GM23338 (cell line): Measurements from ENCODE around the gene ZMPSTE24. TPM values are rescaled to one million over a fixed set of nuclear protein-coding genes. Genes with fewer than 3 reads are reported as not detected.
A peak's percentile ranks its signal among the peaks of the same experiment; 100 is the strongest.

ENCODE experiments used
- ATAC-seq: fragments of 200-7000 bp; cut with Tn5 transposase; 3 replicates; pipeline ENCODE4 v1.9.1; 2020
- DNase-seq: peaks from one replicate; pipeline ENCODE4 v3.0.0-alpha.2; 2015; ENCODE audit warnings: low spot score
- H2AFZ ChIP-seq: fragments of 200-600 bp; sonication (generic); 2 replicates; pipeline ENCODE4 v1.8.0; 2016; ENCODE audit warnings: antibody characterized with exemption, mild to moderate bottlenecking, moderate library complexity
- H3F3A ChIP-seq: fragments of 200-600 bp; sonication (generic); replicated peaks from 2 replicates; pipeline ENCODE4 v1.8.0; 2017; ENCODE audit warnings: antibody characterized with exemption, mixed run types, low read depth
- H3K27ac ChIP-seq: fragments of 200-600 bp; sonication (generic); 2 replicates; pipeline ENCODE4 v1.6.1; 2016; ENCODE audit warnings: low read depth
- H3K27me3 ChIP-seq: fragments of 200-600 bp; sonication (generic); 2 replicates; pipeline ENCODE4 v1.8.0; 2016; ENCODE audit warnings: mild to moderate bottlenecking, mixed run types, moderate library complexity; ENCODE audit not compliant: insufficient read depth
- H3K36me3 ChIP-seq: fragments of 200-600 bp; sonication (generic); 2 replicates; pipeline ENCODE4 v1.8.0; 2016; ENCODE audit warnings: mild to moderate bottlenecking; ENCODE audit not compliant: insufficient read depth
- H3K4me1 ChIP-seq: fragments of 200-600 bp; sonication (generic); 2 replicates; pipeline ENCODE4 v1.8.0; 2016; ENCODE audit warnings: mild to moderate bottlenecking, moderate library complexity; ENCODE audit not compliant: insufficient read depth
- H3K4me2 ChIP-seq: fragments of 200-600 bp; sonication (generic); 2 replicates; pipeline ENCODE4 v1.7.1; 2017; ENCODE audit warnings: mixed run types
- H3K4me3 ChIP-seq: fragments of 200-600 bp; sonication (generic); 2 replicates; pipeline ENCODE4 v1.6.1; 2016; ENCODE audit warnings: mixed run types
- H3K79me2 ChIP-seq: fragments of 200-600 bp; sonication (generic); replicated peaks from 2 replicates; pipeline ENCODE4 v1.8.0; 2017; ENCODE audit warnings: mild to moderate bottlenecking; ENCODE audit not compliant: insufficient read depth
- H3K9me2 ChIP-seq: fragments of 200-600 bp; sonication (generic); 2 replicates; pipeline ENCODE4 v1.8.0; 2017; ENCODE audit not compliant: insufficient read depth
- H4K20me1 ChIP-seq: fragments of 200-600 bp; sonication (generic); replicated peaks from 2 replicates; pipeline ENCODE4 v1.8.0; 2017; ENCODE audit warnings: mild to moderate bottlenecking; ENCODE audit not compliant: insufficient read depth
- H3K27ac Mint-ChIP-seq: 2 replicates; pipeline ENCODE4 v1.8.0; 2020; ENCODE audit warnings: inconsistent platforms, mild to moderate bottlenecking, moderate library complexity, mixed read lengths
- H3K27me3 Mint-ChIP-seq: 3 replicates; pipeline ENCODE4 v1.8.0; 2022; ENCODE audit warnings: low read depth, mild to moderate bottlenecking, moderate library complexity, mixed read lengths, inconsistent platforms; ENCODE audit not compliant: insufficient read depth, poor library complexity
- H3K36me3 Mint-ChIP-seq: 3 replicates; pipeline ENCODE4 v1.8.0; 2021; ENCODE audit warnings: low read depth, mild to moderate bottlenecking, inconsistent platforms, moderate library complexity, mixed read lengths
- H3K4me1 Mint-ChIP-seq: 3 replicates; pipeline ENCODE4 v1.8.0; 2020; ENCODE audit warnings: mild to moderate bottlenecking, inconsistent platforms, mixed read lengths
- H3K4me3 Mint-ChIP-seq: 3 replicates; pipeline ENCODE4 v1.8.0; 2021; ENCODE audit warnings: moderate library complexity, mild to moderate bottlenecking, inconsistent platforms, mixed read lengths
- H3K9me3 Mint-ChIP-seq: 3 replicates; pipeline ENCODE4 v1.8.0; 2020; ENCODE audit warnings: moderate library complexity, mild to moderate bottlenecking, inconsistent platforms, mixed read lengths
- CREB1 ChIP-seq: fragments of 250-450 bp; sonication (Bioruptor Pico); IDR thresholded peaks from 2 replicates; pipeline ENCODE4 v1.5.0; 2020; ENCODE audit warnings: low read depth, mild to moderate bottlenecking, moderate library complexity
- EZH2 ChIP-seq: fragments of 200-600 bp; sonication (generic); IDR thresholded peaks from one replicate; pipeline ENCODE4 v1.8.0; 2017; ENCODE audit warnings: antibody characterized with exemption, mild to moderate bottlenecking, low read depth; ENCODE audit not compliant: unreplicated experiment
- EZH2phosphoT487 ChIP-seq: fragments of 200-600 bp; sonication (generic); IDR thresholded peaks from one replicate; pipeline ENCODE4 v1.8.1; 2018; ENCODE audit warnings: antibody characterized with exemption; ENCODE audit not compliant: unreplicated experiment
- POLR2AphosphoS5 ChIP-seq: IDR thresholded peaks from 2 replicates; pipeline ENCODE4 v1.6.1; 2016; ENCODE audit warnings: antibody characterized with exemption, low read depth
- ZNF114 ChIP-seq: fragments of 250-450 bp; sonication (Bioruptor Pico); IDR thresholded peaks from 2 replicates; pipeline ENCODE4 v1.5.0; 2020; ENCODE audit warnings: mild to moderate bottlenecking, moderate library complexity
- polyA plus RNA-seq: library from polyadenylated mRNA; unstranded; fragments of >200 nt; fragmentation: Nextera tagmentation; extraction: Ambion mirVana; gene quantifications from 2 replicates; pipeline ENCODE4 v1.2.1, GENCODE V29; 2016
- total RNA-seq: library from RNA; depleted of rRNA; stranded (reverse); fragments of >200 nt; shearing (Covaris generic); gene quantifications from 2 replicates; pipeline ENCODE4 v1.2.3, GENCODE V29; 2014
- TF ChIP-seq, protein P1 (sequence below): IDR thresholded peaks from 2 replicates; pipeline ENCODE4 v1.6.1; 2016; ENCODE audit warnings: antibody characterized with exemption
- TF ChIP-seq, protein P2 (sequence below): fragments of 250-450 bp; sonication (Bioruptor Pico); IDR thresholded peaks from 2 replicates; pipeline ENCODE4 v1.5.0; 2020; ENCODE audit warnings: mild to moderate bottlenecking, moderate library complexity

ZMPSTE24 gene
- total and polyA plus RNA-seq, 2 experiments from 2014 or later, result 23.1 to 51.2 TPM

- Histone ChIP-seq H3K27ac (no peak within 1 kb of the TSS), H3K4me2 (peak within 1 kb of the TSS; percentile 92), H3K79me2 (no peaks in the 10 kb centered on the region), H2AFZ (peak within 1 kb of the TSS; percentile 97), H4K20me1 (no peaks in the 10 kb centered on the region), H3K36me3 (no peaks in the 10 kb centered on the region), H3K27me3 (peaks cover 76% of the 10 kb centered on the region), H3K9me2 (no peaks in the 10 kb centered on the region), H3K4me1 (peaks cover 19% of the 10 kb centered on the region), H3K4me3 (peak within 1 kb of the TSS; percentile 72), H3F3A (no peaks in the 10 kb centered on the region)
- Mint-ChIP-seq H3K9me3 (no peaks in the 10 kb centered on the region), H3K36me3 (no peaks in the 10 kb centered on the region; the same call in 2 of the 3 replicates), H3K4me1 (peaks cover 20% of the 10 kb centered on the region), H3K4me3 (peak within 1 kb of the TSS; percentile 72), H3K27ac (no peak within 1 kb of the TSS), H3K27me3 (peaks cover 51% of the 10 kb centered on the region)
- DNase-seq (peak; percentile 55), ATAC-seq (peak; percentile 22)
- TF ChIP-seq CREB1 (CRISPR knock-in tag) (no peak), EZH2 (peak; percentile 37)
Measured at GRCh38 chr1:40316595-40317393, 58.8 kb downstream of the ZMPSTE24 start, which contains the start of gene COL9A2. Gene COL9A2, minus strand, starts transcription at chr1:40317286. Its CDS starts 89 bp downstream, at chr1:40317197.

- Histone ChIP-seq H3K79me2 (no peaks in the 10 kb centered on the region), H3K4me1 (peaks cover 19% of the 10 kb centered on the region), H3K27me3 (peaks cover 72% of the 10 kb centered on the region), H3K4me2 (peak overlapping the region; percentile 92), H4K20me1 (no peaks in the 10 kb centered on the region), H3K36me3 (no peaks in the 10 kb centered on the region), H2AFZ (peak overlapping the region; percentile 97), H3K27ac (no peak overlapping the region), H3K4me3 (peak overlapping the region; percentile 72), H3K9me2 (no peaks in the 10 kb centered on the region), H3F3A (no peaks in the 10 kb centered on the region)
- TF ChIP-seq, protein P1, sequence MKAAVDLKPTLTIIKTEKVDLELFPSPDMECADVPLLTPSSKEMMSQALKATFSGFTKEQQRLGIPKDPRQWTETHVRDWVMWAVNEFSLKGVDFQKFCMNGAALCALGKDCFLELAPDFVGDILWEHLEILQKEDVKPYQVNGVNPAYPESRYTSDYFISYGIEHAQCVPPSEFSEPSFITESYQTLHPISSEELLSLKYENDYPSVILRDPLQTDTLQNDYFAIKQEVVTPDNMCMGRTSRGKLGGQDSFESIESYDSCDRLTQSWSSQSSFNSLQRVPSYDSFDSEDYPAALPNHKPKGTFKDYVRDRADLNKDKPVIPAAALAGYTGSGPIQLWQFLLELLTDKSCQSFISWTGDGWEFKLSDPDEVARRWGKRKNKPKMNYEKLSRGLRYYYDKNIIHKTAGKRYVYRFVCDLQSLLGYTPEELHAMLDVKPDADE, result no peak
- peak; percentile 58 for TF ChIP-seq EZH2
- peak overlapping the region; percentile 66 for H3K4me3 Mint-ChIP-seq
- ATAC-seq (peak; percentile 19), DNase-seq (peak; percentile 44)
- peaks cover 51% of the 10 kb centered on the region for H3K27me3 Mint-ChIP-seq
- H3K4me1 Mint-ChIP-seq, result peaks cover 20% of the 10 kb centered on the region
- H3K36me3 Mint-ChIP-seq, result no peaks in the 10 kb centered on the region; the same call in 2 of the 3 replicates
- no peak overlapping the region for H3K27ac Mint-ChIP-seq
- H3K9me3 Mint-ChIP-seq, result no peaks in the 10 kb centered on the region
Measured at GRCh38 chr1:40317394-40318074, 59.5 kb downstream of the ZMPSTE24 start.

- Mint-ChIP-seq H3K27ac (no peak overlapping the region), H3K27me3 (peaks cover 51% of the 10 kb centered on the region), H3K36me3 (no peaks in the 10 kb centered on the region; the same call in 2 of the 3 replicates), H3K4me1 (peaks cover 20% of the 10 kb centered on the region), H3K4me3 (no peak overlapping the region), H3K9me3 (no peaks in the 10 kb centered on the region)
- H3K9me2 ChIP-seq, result no peaks in the 10 kb centered on the region
- ATAC-seq, result no peak
- H3K36me3 ChIP-seq, result no peaks in the 10 kb centered on the region
- no peak overlapping the region for H2AFZ ChIP-seq
- H3K4me3 ChIP-seq, result no peak overlapping the region
- H3K27me3 ChIP-seq, result peaks cover 69% of the 10 kb centered on the region
- H3K79me2 ChIP-seq, result no peaks in the 10 kb centered on the region
- H4K20me1 ChIP-seq, result no peaks in the 10 kb centered on the region
- no peak for DNase-seq
- no peaks in the 10 kb centered on the region for H3F3A ChIP-seq
- no peak overlapping the region for H3K27ac ChIP-seq
- H3K4me2 ChIP-seq, result no peak overlapping the region
- H3K4me1 ChIP-seq, result peaks cover 19% of the 10 kb centered on the region
- TF ChIP-seq, protein P2, sequence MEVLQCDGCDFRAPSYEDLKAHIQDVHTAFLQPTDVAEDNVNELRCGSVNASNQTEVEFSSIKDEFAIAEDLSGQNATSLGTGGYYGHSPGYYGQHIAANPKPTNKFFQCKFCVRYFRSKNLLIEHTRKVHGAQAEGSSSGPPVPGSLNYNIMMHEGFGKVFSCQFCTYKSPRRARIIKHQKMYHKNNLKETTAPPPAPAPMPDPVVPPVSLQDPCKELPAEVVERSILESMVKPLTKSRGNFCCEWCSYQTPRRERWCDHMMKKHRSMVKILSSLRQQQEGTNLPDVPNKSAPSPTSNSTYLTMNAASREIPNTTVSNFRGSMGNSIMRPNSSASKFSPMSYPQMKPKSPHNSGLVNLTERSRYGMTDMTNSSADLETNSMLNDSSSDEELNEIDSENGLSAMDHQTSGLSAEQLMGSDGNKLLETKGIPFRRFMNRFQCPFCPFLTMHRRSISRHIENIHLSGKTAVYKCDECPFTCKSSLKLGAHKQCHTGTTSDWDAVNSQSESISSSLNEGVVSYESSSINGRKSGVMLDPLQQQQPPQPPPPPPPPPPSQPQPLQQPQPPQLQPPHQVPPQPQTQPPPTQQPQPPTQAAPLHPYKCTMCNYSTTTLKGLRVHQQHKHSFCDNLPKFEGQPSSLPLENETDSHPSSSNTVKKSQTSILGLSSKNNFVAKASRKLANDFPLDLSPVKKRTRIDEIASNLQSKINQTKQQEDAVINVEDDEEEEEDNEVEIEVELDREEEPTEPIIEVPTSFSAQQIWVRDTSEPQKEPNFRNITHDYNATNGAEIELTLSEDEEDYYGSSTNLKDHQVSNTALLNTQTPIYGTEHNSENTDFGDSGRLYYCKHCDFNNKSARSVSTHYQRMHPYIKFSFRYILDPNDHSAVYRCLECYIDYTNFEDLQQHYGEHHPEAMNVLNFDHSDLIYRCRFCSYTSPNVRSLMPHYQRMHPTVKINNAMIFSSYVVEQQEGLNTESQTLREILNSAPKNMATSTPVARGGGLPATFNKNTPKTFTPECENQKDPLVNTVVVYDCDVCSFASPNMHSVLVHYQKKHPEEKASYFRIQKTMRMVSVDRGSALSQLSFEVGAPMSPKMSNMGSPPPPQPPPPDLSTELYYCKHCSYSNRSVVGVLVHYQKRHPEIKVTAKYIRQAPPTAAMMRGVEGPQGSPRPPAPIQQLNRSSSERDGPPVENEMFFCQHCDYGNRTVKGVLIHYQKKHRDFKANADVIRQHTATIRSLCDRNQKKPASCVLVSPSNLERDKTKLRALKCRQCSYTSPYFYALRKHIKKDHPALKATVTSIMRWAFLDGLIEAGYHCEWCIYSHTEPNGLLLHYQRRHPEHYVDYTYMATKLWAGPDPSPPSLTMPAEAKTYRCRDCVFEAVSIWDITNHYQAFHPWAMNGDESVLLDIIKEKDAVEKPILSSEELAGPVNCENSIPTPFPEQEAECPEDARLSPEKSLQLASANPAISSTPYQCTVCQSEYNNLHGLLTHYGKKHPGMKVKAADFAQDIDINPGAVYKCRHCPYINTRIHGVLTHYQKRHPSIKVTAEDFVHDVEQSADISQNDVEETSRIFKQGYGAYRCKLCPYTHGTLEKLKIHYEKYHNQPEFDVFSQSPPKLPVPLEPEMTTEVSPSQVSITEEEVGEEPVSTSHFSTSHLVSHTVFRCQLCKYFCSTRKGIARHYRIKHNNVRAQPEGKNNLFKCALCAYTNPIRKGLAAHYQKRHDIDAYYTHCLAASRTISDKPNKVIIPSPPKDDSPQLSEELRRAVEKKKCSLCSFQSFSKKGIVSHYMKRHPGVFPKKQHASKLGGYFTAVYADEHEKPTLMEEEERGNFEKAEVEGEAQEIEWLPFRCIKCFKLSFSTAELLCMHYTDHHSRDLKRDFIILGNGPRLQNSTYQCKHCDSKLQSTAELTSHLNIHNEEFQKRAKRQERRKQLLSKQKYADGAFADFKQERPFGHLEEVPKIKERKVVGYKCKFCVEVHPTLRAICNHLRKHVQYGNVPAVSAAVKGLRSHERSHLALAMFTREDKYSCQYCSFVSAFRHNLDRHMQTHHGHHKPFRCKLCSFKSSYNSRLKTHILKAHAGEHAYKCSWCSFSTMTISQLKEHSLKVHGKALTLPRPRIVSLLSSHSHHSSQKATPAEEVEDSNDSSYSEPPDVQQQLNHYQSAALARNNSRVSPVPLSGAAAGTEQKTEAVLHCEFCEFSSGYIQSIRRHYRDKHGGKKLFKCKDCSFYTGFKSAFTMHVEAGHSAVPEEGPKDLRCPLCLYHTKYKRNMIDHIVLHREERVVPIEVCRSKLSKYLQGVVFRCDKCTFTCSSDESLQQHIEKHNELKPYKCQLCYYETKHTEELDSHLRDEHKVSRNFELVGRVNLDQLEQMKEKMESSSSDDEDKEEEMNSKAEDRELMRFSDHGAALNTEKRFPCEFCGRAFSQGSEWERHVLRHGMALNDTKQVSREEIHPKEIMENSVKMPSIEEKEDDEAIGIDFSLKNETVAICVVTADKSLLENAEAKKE (CRISPR knock-in tag), result no peak
- TF ChIP-seq POLR2AphosphoS5 (no peak), EZH2phosphoT487 (no peak), ZNF114 (CRISPR knock-in tag) (no peak)
Measured at GRCh38 chr1:40318476-40318875, 60.4 kb downstream of the ZMPSTE24 start.
